GM19023 (cell line): ENCODE data around the gene GPX3.

Experiments used
- ATAC-seq: cut with Tn5 transposase; IDR thresholded peaks from one replicate; pipeline ENCODE4 v1.9.1; 2021; ENCODE audit warnings: mild to moderate bottlenecking, moderate library complexity; ENCODE audit not compliant: unreplicated experiment

GPX3 gene

DNA sequence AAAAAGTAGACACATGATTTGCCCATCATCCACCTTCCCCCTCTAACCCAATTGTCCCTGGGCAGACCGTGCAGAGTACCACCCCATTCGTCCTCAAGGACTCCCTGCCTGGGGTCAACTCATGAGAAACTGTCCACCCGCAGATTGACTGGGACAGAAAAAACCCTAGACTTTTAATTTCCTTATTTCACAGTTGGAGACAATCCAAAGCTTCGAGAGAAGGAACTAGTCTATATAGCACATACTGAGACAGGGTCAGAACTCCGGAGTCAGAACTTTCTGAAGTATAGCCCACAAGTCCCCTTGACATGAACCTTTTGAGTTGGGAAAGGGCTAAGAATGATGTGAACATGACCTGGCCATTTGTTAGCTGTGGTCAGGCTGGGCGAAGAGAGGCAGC lies 7.5 kb upstream of the GPX3 start:
- no peak for ATAC-seq

GRCh38 chr5:151014680-151015343 lies 5.6 kb upstream of the GPX3 start:
- ATAC-seq, result no peak

GRCh38 chr5:151015974-151016587 lies 4.3 kb upstream of the GPX3 start:
- no peak for ATAC-seq

- ATAC-seq, result no peak
Observed at GRCh38 chr5:151016700-151017099, 3.7 kb upstream of the GPX3 start.

DNA sequence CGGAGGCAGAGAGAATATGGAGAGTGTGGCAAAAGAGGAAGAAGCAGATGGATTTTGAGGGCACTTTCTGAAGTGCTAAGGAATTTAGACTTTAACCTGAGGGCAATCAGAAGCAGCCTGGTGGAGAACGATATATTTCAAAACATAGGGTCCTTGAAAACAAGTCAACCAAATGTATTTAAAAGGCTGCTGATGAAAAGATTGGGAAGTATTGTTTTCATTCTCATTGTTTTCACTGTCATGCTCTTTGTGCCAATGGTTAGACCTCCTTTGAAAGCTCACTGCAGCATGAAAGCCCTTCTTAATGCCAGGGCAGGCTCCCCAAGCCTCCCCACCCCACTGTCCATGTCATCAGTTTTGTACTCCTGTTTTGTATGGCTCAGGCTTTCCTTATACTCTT lies 2.5 kb upstream of the GPX3 start:
- no peak for ATAC-seq

GRCh38 chr5:151018846-151019245 lies 1.5 kb upstream of the GPX3 start:
- ATAC-seq, result no peak

DNA sequence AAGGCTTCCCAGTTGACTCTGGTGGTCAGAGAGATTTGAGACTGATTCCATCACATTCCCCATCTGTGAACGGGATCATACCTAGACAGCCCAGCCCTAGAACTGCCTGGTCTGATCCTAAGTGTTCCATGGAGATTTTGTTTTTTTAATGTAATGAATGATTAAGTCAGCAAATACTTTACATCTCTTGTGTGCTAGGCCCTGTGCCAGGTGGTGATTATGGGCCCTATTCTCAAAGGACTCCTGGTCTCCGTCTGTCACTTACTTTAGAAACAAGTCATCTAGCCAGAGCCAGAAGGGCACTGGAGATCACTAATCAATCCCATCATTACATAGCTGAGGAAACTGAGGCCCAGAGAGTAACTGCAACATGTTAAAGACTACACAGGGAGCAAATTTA lies 1.1 kb upstream of the GPX3 start:
- ATAC-seq, result no peak

DNA sequence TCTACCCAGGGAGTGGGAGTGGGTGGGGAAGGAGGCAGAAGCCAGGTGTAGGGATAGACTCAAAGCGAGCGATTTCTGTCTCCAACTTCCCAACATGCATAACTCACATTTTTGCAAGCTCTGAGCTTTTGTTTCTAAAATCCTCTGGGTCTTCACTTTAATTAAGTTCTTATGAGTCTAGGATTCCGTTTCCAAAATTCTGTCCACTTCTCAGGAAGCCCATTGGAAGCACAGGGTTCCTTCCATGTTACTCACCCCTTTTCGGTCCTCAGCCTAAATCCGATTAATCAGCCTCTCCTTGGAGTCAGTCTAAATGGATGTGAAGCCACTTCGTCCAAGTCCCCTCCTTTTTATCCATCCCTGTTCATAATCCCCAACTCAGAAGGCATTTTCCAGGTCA lies 1.4 kb downstream of the GPX3 start:
- no peak for ATAC-seq

DNA sequence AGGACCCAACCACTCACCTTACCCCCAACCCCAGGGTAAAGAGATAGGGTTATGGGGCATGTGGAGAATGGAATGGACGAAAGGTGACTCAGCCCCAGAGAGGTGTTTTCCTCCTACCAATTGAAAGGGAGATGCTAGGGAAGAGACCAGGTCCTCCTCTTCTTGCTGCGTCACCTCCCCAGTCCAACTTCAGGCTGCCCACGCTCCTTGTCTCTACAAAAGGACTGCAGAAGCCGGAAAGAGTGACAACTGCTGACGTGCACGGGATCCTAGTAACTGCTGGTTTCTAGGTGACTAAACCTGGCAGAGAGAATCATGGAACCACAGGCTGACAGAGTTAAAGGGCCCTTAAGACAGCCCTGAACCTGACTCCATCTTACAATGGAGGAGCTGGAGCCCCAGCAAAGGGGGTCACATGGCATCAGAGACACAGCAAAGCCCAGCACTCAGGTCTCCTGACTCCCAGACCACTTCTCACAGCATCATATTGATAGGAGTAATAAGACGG lies 2.2 kb downstream of the GPX3 start:
- no peak for ATAC-seq

GRCh38 chr5:151023047-151023615 lies 2.7 kb downstream of the GPX3 start:
- ATAC-seq, result no peak

GRCh38 chr5:151023651-151024050 lies 3.3 kb downstream of the GPX3 start:
- ATAC-seq, result no peak

GRCh38 chr5:151024440-151025249 lies 4.3 kb downstream of the GPX3 start:
- no peak for ATAC-seq

DNA sequence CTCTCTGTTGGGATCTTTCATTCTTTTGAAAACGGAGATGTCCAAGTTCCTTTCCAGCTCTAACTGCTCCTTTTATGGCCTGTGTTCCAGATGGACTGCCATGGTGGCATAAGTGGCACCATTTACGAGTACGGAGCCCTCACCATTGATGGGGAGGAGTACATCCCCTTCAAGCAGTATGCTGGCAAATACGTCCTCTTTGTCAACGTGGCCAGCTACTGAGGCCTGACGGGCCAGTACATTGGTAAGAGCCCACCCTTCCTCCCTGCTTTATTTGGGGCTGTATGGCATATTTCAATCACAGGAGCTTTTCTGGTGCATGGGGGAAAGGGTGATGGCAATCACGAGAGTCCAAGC lies 4.8 kb downstream of the GPX3 start:
- no peak for ATAC-seq

DNA sequence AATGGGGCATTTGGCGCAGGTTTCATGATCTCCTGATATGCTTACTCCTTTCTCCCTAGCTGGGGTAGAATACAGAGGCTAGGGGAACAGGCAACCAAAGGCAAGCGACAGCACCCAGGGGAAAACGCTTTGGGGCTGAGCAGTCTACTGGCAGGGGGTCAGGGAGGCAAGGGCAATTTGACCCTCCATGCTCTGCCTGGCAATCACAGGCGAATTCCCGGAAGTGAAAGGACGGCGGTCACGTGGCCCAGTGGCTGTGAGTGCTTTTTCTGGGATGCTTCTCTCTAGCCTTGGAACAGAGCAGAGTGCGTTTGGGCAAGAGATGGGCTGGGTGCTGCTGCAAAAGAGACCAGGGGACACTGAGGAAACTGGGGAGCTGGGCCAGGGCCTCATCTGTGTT lies 5.7 kb downstream of the GPX3 start:
- ATAC-seq, result no peak

GRCh38 chr5:151026679-151027078 lies 6.3 kb downstream of the GPX3 start:
- no peak for ATAC-seq

GRCh38 chr5:151027961-151028479 lies 7.6 kb downstream of the GPX3 start:
- no peak for ATAC-seq

GRCh38 chr5:151028717-151029116 lies 8.3 kb downstream of the GPX3 start:
- ATAC-seq, result no peak

DNA sequence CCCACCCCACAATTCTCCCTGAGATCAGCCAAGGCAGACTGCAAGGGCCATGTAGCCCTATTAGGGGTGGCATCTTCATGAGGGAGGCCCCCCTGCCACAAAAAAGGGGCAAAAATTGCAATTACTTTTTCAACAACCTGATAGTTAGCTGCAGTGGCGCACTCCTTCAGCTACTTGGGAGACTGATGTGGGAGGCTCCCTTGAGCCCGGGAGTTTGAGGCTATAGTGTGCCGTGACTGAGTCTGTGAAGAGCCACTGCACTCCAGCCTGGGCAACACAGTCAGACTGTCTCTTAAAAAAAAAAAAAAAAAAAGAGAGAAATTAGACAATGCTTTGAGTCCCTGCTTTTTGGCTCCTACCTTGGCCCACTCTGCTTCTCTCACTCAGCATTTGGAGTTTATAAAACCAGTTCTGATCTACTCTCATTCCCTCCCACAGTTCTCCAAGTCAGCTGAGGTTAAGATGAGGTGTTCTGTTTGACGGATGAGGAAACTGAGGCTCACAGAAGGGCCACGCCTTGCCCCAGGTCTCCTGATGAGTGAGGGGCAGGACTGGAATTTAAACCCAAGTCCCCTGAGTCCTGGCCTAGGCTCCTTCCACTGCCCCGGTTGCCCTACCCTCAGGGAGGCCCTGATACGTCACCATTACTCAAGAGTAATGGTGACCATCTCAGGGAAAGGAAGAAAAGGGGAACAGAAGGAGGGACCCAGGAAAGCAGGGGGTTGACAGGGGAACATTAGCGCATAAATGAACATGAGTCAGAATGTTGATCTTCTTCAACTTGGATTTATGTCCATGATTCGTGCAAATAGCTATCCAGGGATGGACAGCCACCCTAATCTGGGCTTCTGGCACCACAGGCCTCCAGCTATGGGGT lies 9.0 kb downstream of the GPX3 start:
- no peak for ATAC-seq

DNA sequence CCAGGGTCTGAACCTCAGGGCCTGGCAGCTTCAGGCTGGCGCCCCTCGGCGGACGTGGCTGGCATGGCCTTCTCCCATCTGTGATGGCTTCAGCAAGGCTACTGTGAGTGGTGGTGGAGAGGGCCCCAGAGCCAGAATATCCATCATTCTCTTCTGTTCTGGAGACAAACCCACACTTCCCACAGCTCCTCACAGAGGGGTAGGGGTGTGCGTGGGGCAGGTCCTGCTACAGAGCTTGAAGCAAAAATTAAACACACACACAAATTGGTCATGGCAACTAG lies 9.6 kb downstream of the GPX3 start:
- ATAC-seq, result no peak

DNA sequence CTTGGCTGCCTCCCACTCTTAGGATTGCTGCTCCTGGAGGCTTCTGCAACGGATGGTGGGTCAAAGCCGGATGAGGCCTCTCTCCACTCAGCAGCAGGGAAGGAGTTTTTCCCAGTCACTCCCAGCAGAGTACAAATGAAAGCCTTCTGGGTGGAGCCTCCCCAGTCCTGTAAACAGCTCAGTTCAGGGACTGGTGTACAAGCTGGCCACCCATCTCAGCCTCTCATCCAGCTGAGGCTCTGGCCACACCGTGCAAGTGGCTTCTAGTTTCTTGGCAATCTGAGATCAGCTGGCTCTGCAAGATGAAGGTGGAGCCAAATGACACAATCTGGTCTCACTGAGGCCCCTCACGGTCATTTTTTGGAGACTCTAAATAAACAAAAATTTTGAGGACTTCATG lies 10.0 kb downstream of the GPX3 start:
- ATAC-seq, result no peak

DNA sequence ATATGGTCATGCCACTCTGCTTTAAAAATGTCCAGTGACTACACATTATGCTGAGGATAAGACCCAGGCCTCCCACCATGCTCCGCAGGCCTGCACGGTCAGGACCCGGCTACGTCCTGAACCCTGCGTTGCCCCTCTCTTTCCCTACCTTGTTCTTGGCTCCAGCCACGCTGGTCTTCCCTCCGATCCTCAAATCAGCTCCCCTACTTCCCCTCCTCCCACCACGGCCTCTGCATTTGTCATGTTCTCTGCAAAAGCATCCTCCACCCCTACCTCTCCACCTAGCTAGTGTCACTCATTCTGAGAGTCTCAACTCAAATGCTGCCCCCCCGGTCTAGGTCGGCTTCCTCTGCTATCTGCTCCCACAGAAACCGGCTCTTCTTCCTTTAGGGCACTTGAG lies 11.2 kb downstream of the GPX3 start:
- ATAC-seq, result no peak
